GM10266 (cell line): ENCODE results near the gene RCHY1.
"Not testable (repeated sequence)": the region's sequence is repeated elsewhere in the genome, so short reads cannot be mapped to it uniquely, and the experiment has no call there.

Experiments used
- DNase-seq: peaks from one replicate; pipeline ENCODE4 v3.0.0; 2012; ENCODE audit errors: extremely low spot score
- CTCF ChIP-seq: IDR thresholded peaks from 2 replicates; pipeline ENCODE4 v1.5.1; 2012; ENCODE audit warnings: mild to moderate bottlenecking, low read depth; ENCODE audit not compliant: control insufficient read depth, insufficient read depth; ENCODE audit errors: missing control alignments

Gene RCHY1

GRCh38 chr4:75547647-75548387, 33.6 kb upstream of the RCHY1 start:
- no peak for DNase-seq
- TF ChIP-seq CTCF, result no peak

- no peak for DNase-seq
- no peak for TF ChIP-seq CTCF
These were observed 31.3 kb upstream of the RCHY1 start for GRCh38 chr4:75545526-75545925.

- no peak for DNase-seq
- TF ChIP-seq CTCF, result no peak
These were observed 30.7 kb upstream of the RCHY1 start for GRCh38 chr4:75544870-75545269.

- not testable (repeated sequence) for DNase-seq
These were observed 30.0 kb upstream of the RCHY1 start for GRCh38 chr4:75544220-75544619.

- DNase-seq, result no peak
- no peak for TF ChIP-seq CTCF
These were observed 28.6 kb upstream of the RCHY1 start for GRCh38 chr4:75542824-75543223.

GRCh38 chr4:75537308-75537707, 23.1 kb upstream of the RCHY1 start:
- DNase-seq, result not testable (repeated sequence)

- not testable (repeated sequence) for DNase-seq
These were observed 19.7 kb upstream of the RCHY1 start for GRCh38 chr4:75533926-75534325.

GRCh38 chr4:75533339-75533887, 19.2 kb upstream of the RCHY1 start:
- not testable (repeated sequence) for DNase-seq

- not testable (repeated sequence) for DNase-seq
These were observed 17.4 kb upstream of the RCHY1 start for GRCh38 chr4:75531536-75532143.
